Stimulated activated CD8-positive, alpha-beta memory T cell treated with anti-CD3 and anti-CD28 coated beads, Interleukin-4, amount 100 ng/mL, for 4 hours (primary cell): ENCODE measurements around the gene CCDC91.
"Not testable (repeated sequence)": the region's sequence is repeated elsewhere in the genome, so short reads cannot be mapped to it uniquely, and the experiment has no call there.

Experiments used
- DNase-seq, 2 donors: peaks; one replicate each; pipeline ENCODE4 v3.0.0-alpha.2; 2020; ENCODE audit warnings: low read depth in 2 of 2, low spot score in 1 of 2

CCDC91 gene

DNA sequence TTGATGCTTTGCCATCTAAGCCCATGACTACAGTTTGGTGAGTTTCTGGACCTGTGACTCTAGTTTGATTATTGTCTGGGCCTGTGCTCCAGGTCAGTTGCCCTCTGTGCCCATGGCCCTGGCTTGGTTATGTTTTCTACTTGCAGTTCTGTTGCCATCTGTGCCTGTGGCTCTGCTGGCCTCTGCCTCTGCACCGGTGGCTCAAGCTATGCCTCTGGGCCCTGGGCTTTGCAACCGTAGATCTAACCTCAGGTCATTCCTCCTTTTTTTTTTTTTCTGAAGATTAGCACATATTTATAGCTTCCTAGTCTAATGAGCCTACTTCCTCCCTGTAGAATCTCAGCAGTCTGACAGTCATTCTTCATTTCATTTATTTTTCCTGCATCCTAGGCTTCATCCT lies 161.2 kb downstream of the CCDC91 start:
- DNase-seq, result no peak

DNA sequence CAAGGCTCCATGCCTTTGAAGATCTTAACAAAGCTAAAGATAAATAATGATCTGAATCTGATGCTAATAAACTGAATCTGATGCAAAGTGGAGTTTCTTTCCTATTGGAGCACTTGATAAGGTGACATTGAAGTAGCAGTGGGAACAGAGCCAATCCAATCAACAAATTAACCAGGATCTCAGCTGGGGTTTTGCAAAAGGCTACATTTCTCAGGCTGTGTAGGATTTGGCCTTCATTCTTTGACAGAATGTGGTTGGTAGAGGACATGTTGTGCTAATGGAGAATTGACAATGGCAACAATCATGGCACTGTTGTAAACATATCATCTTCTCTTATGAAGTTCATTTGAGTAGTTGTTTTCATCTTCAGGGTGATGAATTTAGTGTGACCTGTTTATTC lies 164.9 kb downstream of the CCDC91 start:
- DNase-seq, result no peak

DNA sequence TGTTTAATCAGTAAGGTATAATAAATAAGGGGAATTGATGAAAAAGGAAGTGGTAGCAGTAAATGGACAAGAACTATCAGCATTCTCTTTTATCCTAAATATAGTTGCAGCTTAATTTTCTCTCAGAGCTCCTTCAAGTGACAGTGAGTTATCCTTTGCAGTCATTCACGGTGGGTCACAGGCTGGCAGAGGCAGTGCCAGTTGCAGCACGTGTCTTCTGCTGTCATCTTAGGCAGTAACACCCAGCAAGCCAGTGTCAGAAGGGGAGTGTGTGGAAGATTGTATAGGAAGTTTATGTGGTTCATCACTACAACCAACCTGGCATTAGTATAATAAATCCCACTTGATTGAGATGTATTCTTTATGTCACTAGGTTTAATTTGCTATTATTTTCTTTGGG lies 170.0 kb downstream of the CCDC91 start:
- DNase-seq, result no peak

DNA sequence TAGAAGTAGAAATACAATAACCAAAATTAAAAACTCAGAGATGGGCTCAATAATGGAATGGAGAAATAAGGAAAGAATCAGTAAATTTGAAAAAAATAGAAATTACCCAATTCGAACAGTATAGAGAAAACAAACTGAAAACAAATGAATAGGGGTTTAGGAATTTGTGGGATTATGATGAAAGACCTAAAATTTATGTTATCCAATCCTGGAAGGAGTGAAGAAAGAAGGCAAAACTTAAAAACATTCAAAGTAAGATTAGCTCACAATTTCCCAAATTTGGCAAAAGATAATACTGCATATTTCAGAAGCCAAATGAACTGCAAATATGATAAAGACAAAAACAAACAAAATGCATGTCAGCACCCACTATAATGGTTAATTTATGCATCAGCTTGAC lies 177.1 kb downstream of the CCDC91 start:
- DNase-seq, result no peak

DNA sequence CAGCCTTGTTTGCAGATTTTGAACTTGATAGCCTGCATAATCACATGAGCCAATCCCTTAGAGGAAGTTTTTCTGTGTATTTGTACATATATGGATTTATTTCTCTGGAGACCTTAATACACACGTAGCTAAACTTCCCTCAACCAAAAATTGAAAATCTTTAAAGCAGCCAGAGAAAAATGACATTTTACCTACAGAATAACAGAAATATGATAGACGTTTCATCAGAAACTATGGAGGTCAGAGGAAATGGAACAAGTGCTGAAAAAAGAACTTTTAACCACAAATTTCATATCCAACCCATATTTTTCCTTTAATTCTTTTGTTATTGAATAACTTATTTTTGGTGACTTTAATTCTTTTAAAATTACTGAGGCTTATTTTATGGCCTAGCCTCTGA lies 177.7 kb downstream of the CCDC91 start:
- DNase-seq, result no peak

DNA sequence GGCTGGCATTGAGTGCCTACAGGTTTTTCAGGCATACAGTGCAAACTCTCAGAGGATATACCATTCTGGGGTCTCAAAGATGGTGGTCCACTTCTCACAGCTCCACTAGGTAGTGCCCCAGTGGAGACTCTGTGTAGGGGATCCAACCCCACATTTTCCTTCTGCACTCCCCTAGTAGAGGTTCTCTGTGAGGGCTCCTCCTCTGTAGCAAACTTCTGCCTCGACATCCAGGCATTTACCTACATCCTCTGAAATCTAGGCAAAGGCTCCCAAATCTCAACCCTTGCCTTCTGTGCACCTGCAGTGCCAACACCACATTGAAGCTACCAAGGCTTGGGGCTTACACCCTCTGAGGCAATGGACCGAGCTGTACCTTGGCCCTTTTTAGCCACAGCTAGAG lies 179.2 kb downstream of the CCDC91 start:
- DNase-seq, result no peak

DNA sequence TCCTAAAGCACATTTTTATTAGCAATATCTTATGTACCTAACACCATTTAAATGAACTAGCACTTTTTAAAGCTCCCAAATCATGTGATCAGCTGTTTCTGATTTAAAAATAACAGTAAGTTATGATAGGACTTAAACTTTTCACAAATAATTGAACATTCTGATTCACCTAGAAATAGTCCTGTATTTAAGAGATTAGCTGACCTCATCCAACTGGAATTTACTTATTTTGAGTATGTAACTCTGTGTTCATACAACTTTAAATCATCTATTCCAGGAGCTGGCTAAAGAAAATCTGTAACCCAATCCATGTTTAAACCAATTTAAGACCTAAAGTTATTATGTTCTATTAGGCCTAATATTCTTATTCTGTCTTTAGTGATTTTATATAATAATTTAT lies 184.3 kb downstream of the CCDC91 start:
- no peak for DNase-seq

DNA sequence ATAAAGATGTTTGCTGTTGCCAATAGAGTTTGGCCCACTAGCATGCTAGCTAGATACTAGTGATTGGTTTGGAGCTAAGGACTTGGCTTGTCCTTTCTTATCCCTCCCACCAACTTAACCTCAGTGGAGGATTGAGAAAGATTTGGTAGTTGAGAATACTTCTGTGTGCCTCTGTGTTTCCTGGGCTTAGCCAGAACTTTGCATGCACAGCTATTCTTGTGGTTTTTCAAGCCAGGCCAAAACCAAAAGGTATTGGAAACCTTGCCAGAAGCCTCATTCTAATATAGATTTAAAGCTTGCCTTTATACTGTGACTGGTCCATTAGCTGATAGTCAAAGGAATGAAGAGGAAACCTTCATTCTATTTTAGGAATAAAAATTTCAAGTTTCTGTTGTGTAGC lies 188.5 kb downstream of the CCDC91 start:
- DNase-seq, result no peak

DNA sequence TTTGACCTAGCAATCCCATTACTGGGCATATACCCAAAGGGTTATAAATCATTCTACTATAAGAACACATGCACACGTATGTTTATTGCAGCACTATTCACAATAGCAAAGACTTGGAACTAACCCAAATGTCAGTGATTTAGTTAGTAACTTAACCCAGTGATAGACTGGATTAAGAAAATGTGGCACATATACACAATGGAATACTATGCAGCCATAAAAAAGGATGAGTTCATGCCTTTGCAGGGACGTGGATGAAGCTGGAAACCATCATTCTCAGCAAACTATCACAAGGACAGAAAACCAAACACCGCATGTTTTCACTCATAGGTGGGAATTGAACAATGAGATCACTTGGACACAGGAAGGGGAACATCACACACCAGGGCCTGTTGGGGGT lies 189.5 kb downstream of the CCDC91 start:
- DNase-seq, result not testable (repeated sequence)

DNA sequence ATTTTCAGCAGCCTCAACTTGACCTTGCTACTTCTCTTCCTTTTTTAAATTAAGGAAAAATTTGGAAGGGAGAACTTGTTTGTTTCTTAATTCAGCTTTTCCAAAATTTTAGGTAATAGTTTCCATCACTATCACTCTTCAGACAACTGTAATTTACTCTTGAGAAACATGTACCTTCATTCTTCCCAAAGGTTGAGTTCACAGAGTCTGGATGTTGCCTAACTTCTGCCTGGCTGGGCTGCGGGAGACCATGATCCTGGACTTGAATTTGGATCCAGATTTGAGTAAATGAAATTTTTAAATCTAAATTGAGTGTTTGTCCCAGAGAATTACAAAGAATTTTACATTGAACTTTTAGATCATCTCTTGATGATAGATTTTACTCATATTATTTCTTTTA lies 193.1 kb downstream of the CCDC91 start:
- DNase-seq, result no peak

DNA sequence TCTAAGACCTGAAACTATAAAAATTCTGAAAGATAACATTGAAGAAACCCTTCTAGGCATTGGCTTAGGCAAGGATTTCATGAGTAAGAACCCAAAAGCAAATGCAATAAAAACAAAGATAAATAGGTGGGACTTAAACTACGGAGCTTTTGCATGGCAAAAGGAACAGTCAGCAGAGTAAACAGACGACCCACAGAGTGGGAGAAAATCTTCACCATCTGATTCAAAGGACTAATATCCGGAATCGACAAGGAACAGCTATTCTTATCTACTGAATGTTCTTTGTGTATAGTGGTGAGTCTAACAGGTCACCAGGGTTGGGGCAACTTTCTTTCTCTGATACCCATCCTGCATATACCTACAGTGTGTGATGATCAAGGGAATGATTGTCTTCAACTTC lies 198.6 kb downstream of the CCDC91 start:
- no peak for DNase-seq

DNA sequence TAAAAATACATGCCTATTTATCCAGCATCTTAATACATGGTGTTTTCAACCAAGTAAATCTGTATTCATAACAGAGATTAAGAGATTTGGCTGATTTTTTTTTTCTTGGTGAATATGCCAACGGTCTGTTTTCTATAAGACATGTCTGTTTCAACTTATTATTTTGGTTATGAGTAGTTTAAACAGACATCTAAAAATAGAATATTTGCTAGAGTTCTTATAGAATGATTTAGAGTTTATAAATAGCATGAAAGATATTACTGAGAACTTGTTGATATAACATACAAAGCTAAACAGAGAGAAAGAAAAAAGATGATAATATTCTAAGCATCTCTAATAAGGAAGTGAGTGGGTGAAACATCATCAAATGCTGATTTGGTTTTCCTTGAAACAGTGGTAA lies 199.9 kb downstream of the CCDC91 start:
- no peak for DNase-seq

DNA sequence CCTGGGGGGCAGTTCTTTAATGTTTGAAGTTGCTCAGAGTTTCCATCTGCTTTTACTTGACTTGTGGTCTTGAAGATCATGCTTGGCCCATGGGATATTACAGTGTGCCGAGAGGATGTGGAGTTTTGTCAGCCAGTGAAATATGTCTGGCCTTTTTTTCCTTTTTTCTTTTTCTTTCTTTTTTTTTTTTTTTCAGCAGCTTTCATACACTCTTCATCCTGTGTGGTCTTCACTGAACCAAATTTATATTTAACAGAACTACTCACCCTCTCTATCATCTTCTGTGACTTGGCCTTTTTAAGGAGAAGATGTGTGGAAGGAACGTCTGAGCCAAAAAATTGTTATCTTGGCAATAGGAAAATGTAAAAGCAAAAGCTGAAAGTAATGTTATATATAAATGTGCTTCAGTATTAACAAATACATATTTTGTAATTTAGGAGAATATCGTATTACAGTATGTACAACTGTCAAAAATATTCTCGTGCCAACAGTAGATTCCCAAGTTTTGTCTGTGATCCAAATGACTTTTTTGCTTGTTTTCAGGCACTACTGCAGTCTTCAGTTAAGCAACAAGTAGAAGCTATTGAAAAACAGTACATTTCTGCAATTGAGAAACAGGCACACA lies 200.6 kb downstream of the CCDC91 start:
- DNase-seq, result no peak

DNA sequence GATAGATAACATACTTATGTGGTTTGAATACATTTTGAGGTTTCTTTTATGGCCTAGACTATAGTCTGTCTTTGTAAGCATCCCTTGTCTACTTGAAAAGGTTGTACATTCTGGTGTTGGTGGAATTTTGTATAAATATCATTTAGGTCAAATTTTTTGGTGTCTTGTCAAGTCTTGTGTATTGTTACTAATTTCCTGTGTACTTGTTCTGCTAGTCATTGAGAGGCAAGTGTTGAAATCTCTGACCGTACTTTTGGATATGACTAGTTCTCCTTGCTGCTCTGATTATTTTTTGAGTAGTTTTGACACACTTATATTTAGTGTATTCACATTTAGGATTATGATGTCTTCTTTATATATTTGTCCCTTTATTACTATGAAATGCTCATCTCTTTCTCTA lies 219.6 kb downstream of the CCDC91 start:
- DNase-seq, result no peak

DNA sequence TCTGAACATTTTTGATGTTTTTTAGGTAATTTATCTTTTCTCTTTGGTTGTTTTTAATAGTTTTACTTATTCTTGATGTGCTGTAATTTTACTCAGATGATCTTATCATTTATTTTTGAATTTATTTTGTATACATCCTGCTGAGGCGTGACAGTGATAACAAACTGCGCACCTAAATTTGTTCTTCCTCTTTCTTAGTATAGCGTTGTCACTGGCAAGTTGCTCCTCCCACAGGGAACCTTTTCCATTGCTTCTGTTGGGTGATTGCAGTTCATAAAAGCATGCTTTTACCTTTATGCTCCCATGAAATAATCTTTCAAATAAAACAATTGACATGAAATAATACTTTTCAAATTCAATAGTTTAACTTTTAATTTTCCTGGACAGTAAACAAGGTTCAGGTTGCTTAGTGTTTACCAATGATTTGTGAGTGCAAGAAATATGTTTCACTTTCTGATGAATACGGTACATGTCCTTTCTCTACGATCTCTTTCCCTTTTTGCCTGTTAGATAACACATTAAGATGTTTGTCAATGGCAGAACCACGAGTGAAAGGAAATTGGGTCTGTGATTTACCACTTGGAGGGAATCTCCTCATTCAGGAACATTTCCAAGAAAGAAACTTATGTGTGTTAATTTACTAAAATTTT lies 223.3 kb downstream of the CCDC91 start:
- no peak for DNase-seq

DNA sequence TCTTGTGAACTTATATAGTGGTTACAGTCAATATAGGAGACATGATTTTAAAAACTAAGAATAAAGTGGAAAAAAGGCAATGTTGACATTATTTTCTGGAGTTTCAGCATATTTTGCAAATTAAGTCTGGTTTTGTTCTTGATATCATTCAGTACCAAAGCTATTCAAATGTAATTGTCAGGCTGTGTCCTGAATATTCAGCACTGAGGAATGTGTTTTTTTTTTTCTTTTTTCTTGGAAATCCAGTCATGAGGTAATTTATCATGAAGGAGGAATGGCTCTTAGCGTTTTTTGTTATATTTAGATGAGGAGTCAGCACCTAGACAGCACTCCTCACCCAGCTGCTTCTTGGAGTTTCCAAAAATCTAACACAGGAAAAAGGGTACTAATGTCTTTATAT lies 225.5 kb downstream of the CCDC91 start:
- DNase-seq, result no peak

DNA sequence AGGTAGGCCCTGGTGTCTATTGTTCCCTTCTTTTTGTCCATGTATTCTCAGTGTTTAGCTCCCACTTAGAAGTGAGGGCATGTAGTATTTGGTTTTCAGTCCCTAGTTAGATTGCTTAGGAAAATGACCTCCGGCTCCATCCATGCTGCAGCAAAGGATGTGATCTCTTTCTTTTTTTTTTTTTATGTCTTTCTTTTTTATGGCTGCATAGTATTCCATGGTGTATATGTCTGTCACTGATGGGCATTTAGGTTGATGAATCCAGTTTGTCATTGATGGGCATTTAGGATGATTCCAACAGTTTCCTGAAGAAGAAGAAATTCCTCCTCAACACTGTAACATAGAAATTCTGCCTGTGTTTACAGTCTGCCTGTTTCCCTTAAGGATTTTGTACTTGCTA lies 231.1 kb downstream of the CCDC91 start:
- DNase-seq, result no peak

DNA sequence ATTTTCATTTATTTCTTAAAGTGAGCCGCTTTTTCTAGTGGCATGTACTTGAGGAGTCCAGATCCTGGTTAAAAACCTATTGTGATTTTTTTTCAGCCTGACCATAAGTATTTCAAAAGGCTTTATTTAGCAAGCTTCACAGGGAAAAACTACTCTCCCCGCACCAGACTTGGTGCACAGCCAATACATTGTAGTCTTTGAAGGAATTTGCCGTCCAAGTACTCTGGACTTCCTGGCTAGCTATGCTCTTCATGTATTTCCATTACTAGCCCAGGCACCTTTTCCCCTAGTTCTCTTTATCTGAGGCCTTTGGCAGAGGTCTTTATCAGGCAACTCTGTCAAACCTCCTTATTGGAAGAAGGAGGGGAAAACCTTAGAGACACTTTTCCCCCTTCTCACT lies 234.7 kb downstream of the CCDC91 start:
- no peak for DNase-seq

DNA sequence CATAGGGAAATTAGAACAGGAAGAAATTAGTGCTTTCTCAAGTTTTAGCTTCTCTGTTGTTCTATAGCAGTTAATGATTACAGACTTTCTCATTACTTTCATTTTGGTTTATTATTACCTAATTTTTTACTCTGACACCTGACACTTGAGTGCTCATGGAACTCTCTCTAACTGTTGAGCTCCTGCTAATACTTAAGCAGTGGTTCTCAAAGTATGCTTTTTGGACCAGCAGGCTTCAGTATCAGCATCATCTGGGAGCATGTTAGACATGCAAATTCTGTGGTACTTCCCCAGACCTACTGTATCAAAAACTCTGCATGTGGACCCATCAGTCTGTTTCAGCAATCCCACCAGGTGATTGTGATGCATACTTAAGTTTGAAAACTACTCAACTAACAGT lies 235.3 kb downstream of the CCDC91 start:
- no peak for DNase-seq

DNA sequence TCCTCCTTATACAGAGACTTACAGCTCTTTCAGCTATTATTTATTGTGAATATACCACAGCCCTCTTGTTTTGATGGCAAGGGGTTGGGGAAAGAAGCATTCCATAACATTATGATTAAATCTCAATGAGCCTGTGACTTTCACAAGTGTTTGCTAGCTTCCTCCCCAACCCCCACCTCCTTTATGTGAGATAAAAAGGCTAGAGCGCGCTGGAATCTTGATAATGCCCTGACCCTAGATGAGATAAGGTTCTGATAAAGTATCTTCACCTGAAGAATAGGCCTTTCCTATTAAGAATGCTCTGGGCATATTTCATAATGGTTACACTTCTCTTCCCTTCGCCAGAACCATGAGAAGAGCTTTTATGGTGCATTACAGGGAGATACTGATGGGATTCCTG lies 236.8 kb downstream of the CCDC91 start:
- DNase-seq, result no peak

DNA sequence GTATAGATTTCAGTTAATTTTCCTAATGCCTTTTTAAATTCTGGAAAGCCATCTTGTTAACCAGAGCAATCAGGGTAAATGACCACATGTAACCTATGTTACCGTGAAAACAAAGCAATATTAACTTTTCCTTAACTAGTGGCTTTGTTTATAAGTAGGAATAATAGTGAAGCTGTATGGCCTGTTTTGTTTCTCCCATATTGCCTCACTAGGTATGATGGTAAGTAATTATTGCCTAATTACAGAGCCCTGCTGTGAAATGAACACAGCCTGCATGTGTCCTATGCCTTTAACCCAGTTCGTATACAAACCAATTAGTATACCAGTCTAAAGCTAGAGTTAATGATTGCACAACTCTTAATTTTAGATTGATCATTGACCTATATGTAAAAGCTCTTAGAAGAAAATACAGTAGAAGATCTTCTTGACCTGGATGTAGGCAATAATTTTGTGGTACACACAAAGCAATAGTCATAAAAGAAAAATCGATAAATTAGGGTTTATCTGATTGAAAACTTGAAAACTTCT lies 249.9 kb downstream of the CCDC91 start:
- no peak for DNase-seq

DNA sequence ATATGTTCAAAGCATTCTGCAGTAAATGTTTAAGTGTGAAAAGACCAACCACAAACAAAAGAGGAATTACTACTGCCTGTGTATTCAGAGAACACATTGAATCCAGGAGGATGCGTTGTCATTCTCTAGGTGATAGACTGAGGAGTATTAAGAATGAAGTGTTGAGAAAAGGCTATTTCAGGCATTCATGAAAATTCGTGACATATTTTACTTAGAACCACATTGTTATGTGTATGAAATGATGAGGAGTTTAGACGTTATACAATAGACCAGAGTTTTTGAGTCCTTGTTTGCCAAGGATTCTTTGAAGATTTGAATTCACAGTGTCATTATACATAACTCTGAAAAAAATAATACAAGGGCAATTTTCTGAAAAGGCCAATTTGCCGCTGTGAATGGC lies 251.8 kb downstream of the CCDC91 start:
- DNase-seq, result no peak

DNA sequence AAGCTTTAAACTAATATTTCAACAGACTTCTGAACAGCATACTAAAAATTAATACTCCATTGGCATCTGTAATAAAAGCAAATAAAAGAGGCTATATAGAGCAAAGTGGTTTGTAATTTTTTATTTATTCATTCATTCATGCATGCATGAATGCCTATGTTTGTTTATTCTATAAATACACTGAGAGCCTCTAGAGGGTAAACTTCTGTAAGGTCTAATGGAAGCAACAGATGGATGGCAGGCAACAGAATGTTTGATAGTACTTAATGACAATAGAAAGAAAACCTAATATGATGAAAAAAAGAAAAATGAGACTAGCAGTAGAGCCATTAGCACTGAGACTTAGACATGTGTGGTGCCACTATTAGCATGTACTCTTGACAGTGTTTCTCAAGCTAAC lies 253.1 kb downstream of the CCDC91 start:
- DNase-seq, result no peak
